ENCODE measurements around the gene TP53TG3F. TPM values are rescaled to one million over a fixed set of nuclear protein-coding genes. Genes with fewer than 3 reads are reported as not detected.
"Not testable (repeated sequence)": the region's sequence is repeated elsewhere in the genome, so short reads cannot be mapped to it uniquely, and the experiment has no call there.

The TP53TG3F gene, protein sequence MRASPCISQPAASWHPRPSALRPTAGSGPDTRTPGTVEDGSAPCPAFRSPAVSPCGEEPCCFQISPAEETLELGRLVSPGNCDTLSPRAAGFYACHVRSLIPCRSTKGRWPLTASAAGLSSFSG
- total RNA-seq (not detected), polyA plus RNA-seq (not detected)

DNA sequence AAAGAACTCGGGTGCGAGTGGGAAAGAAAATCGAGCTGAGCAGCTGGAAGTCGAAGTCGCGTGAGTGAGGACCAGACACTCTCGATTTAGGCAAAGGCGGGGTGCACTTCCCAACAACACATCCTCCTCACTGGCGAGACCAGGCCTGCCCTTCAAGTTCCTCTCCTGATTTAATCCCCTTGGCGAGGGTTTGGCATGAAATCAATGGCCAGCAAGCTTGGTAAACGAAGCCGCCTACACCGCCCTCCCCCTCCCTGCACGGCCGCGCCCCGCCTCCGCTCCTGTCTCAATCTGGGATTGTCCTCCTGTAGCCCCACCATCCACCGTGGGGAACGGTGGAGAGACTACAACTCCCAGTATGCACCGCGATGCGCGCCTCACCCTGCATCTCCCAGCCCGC, at the start of gene TP53TG3F:
Gene TP53TG3F, plus strand, starts transcription at position 301 of the 400 bp plus-strand sequence. Its CDS starts 68 bp downstream, at position 369.
- H3K27me3 ChIP-seq (ENCODE audit: control insufficient read depth in 4 of 4, insufficient read depth in 4 of 4, low read length in 3 of 4); H3K9ac ChIP-seq (ENCODE audit: low read depth in 1 of 2, low read length in 2 of 2); H3K4me1 ChIP-seq (ENCODE audit: control insufficient read depth in 4 of 4, insufficient read depth in 4 of 4, low read length in 3 of 4); DNase-seq (ENCODE audit: low spot score); H3K27ac ChIP-seq (ENCODE audit: low read depth in 1 of 2, low read length in 2 of 2); H3K4me3 ChIP-seq (ENCODE audit: low read depth in 1 of 3, low read length in 3 of 3); H3K9me3 ChIP-seq (ENCODE audit: control insufficient read depth in 4 of 4, low read length in 3 of 4); H3K36me3 ChIP-seq (ENCODE audit: control insufficient read depth in 4 of 4, insufficient read depth in 3 of 4, low read depth in 1 of 4, low read length in 3 of 4): not testable (repeated sequence)
- no CpG with 5 or more reads among the region's 25 CpGs for WGBS

DNA sequence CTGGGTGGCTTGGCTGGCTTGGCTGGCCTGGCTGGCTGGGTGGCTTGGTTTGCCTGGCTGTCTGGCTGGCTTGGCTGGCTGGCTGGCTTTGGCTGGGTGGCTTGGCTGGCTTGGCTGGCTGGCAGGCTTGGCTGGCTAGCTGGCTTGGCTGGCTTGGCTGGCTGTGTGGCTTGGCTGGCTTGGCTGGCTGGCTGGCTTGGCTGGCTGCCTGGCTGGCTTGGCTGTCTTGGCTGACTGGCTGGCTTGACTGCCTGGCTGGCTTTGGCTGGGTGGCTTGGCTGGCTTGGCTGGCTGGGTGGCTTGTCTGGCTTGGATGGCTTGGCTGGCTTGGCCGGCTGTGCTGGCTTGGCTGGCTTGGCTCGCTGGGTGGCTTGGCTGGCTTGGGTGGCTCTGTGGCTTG, 32.2 kb downstream of the TP53TG3F start:
- no CpG with 5 or more reads among the region's 2 CpGs for WGBS
- H3K9ac ChIP-seq (ENCODE audit: low read depth in 1 of 2, low read length in 2 of 2), result not testable (repeated sequence)

DNA sequence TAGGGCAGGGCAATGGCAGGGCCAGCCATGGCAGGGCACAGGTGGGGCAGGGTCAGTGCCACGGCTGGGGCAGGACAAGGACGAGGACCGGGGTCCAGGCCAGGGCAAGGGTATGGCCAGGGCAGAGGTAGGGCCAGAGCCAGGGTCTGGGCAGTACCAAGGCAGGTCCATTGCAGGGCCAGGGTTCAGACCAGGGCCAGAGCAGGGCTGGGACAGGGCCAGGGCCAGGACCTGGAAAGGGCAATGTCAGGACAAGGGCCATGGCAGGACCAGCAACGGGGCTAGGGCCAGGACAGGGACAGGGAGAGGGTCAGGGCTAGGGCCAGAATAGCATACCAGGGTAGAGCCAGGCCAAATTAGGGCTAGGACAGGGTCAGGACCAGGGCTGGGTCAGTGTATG, 47.8 kb downstream of the TP53TG3F start:
- not testable (repeated sequence) for H3K9ac ChIP-seq (ENCODE audit: low read depth in 1 of 2, low read length in 2 of 2); H3K27ac ChIP-seq (ENCODE audit: low read depth in 1 of 2, low read length in 2 of 2); H3K9me3 ChIP-seq (ENCODE audit: control insufficient read depth in 4 of 4, low read length in 3 of 4); H3K36me3 ChIP-seq (ENCODE audit: control insufficient read depth in 4 of 4, insufficient read depth in 3 of 4, low read depth in 1 of 4, low read length in 3 of 4); H3K27me3 ChIP-seq (ENCODE audit: control insufficient read depth in 4 of 4, insufficient read depth in 4 of 4, low read length in 3 of 4); H3K4me1 ChIP-seq (ENCODE audit: control insufficient read depth in 4 of 4, insufficient read depth in 4 of 4, low read length in 3 of 4); DNase-seq (ENCODE audit: low spot score); H3K4me3 ChIP-seq (ENCODE audit: low read depth in 1 of 3, low read length in 3 of 3)
- WGBS, result 48% methylated on average over 3 of the region's 4 CpGs

More for the DNA sequence above, 32.2 kb downstream of the TP53TG3F start:
- H3K4me3 ChIP-seq (ENCODE audit: low read depth in 1 of 3, low read length in 3 of 3); H3K9me3 ChIP-seq (ENCODE audit: control insufficient read depth in 4 of 4, low read length in 3 of 4); H3K27me3 ChIP-seq (ENCODE audit: control insufficient read depth in 4 of 4, insufficient read depth in 4 of 4, low read length in 3 of 4); H3K36me3 ChIP-seq (ENCODE audit: control insufficient read depth in 4 of 4, insufficient read depth in 3 of 4, low read depth in 1 of 4, low read length in 3 of 4); H3K4me1 ChIP-seq (ENCODE audit: control insufficient read depth in 4 of 4, insufficient read depth in 4 of 4, low read length in 3 of 4); H3K27ac ChIP-seq (ENCODE audit: low read depth in 1 of 2, low read length in 2 of 2); DNase-seq (ENCODE audit: low spot score): not testable (repeated sequence)

DNA sequence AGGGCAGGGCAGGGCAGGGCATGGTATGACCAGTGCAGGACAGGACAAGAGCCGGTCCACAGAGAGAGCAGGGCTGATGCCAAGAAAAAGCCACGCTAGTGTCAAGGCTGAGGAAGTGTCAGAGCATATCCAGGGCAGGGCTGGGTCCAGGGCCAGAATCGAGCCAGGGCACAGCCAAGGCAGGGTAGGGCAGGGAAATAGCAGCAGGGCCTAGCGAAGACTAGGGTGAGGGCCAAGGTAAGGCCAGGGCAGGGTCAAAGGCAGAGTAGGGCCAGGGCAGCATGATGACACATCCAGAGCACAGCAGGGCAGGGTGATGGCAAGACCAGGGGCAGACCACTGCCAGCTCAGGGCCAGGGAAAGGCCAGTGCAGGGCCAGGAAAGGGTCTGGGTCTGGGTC, 49.7 kb downstream of the TP53TG3F start:
- H3K9me3 ChIP-seq (ENCODE audit: control insufficient read depth in 4 of 4, low read length in 3 of 4); H3K27me3 ChIP-seq (ENCODE audit: control insufficient read depth in 4 of 4, insufficient read depth in 4 of 4, low read length in 3 of 4); H3K36me3 ChIP-seq (ENCODE audit: control insufficient read depth in 4 of 4, insufficient read depth in 3 of 4, low read depth in 1 of 4, low read length in 3 of 4); H3K9ac ChIP-seq (ENCODE audit: low read depth in 1 of 2, low read length in 2 of 2); H3K27ac ChIP-seq (ENCODE audit: low read depth in 1 of 2, low read length in 2 of 2); H3K4me1 ChIP-seq (ENCODE audit: control insufficient read depth in 4 of 4, insufficient read depth in 4 of 4, low read length in 3 of 4); H3K4me3 ChIP-seq (ENCODE audit: low read depth in 1 of 3, low read length in 3 of 3); DNase-seq (ENCODE audit: low spot score): not testable (repeated sequence)
- 89% methylated on average over 1 of the region's 4 CpGs for WGBS

DNA sequence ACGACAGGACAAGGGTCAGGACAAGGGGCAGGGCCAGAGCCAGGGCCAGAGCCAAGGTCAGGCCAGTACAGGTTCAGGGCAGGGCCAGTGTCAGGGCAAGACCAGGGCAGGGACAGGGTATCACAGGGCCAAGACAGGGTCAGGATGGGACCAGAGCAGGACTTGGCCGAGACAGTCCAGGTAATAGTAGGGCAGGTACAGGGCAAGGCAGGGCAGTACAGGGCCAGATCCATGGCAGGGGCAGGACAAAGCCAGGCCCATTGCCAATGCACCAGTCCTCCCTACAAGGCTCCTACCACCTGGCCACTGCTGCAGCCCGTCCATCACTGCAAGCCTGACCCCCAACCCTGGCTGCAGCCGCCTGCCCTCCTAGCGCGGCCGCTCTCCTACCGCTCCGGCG, 50.5 kb downstream of the TP53TG3F start:
- not testable (repeated sequence) for H3K27me3 ChIP-seq (ENCODE audit: control insufficient read depth in 4 of 4, insufficient read depth in 4 of 4, low read length in 3 of 4); DNase-seq (ENCODE audit: low spot score); H3K4me1 ChIP-seq (ENCODE audit: control insufficient read depth in 4 of 4, insufficient read depth in 4 of 4, low read length in 3 of 4); H3K4me3 ChIP-seq (ENCODE audit: low read depth in 1 of 3, low read length in 3 of 3); H3K9me3 ChIP-seq (ENCODE audit: control insufficient read depth in 4 of 4, low read length in 3 of 4); H3K36me3 ChIP-seq (ENCODE audit: control insufficient read depth in 4 of 4, insufficient read depth in 3 of 4, low read depth in 1 of 4, low read length in 3 of 4); H3K9ac ChIP-seq (ENCODE audit: low read depth in 1 of 2, low read length in 2 of 2); H3K27ac ChIP-seq (ENCODE audit: low read depth in 1 of 2, low read length in 2 of 2)
- 79% methylated on average over 2 of the region's 10 CpGs for WGBS

Small RNA genes within 50 kb of the gene (small RNA-seq; reads per million reads assigned to genes)
- gene AC136944.5 (not detected), gene AC136944.6 (not detected)

Other genes starting within 250 kb of the TP53TG3F start
- not detected for gene TP53TG3E, start 155.3 kb upstream of the TP53TG3F start, total RNA-seq
- not detected for gene TP53TG3E, start 155.3 kb upstream of the TP53TG3F start, polyA plus RNA-seq
- gene TP53TG3B, start 98.8 kb upstream of the TP53TG3F start, total RNA-seq, result not detected
- gene TP53TG3B, start 98.8 kb upstream of the TP53TG3F start, polyA plus RNA-seq, result not detected